OCI-LY7 (cell line): Measurements from ENCODE around the gene SLC5A1. TPM values are rescaled to one million over a fixed set of nuclear protein-coding genes. Genes with fewer than 3 reads are reported as not detected.

Source experiments
- BruUV-seq: library from RNA; stranded (reverse); fragments of 400-500 nt; replicated peaks from 2 replicates; lab custom pipeline; 2021; lab: Mats Ljungman, UMichigan
- CTCF ChIA-PET: fragments of 300-600 bp; sonication (Branson Sonifier 250); formaldehyde crosslinking; loops from one replicate; lab custom pipeline; 2022; ENCODE audit warnings: antibody characterized with exemption; ENCODE audit not compliant: unreplicated experiment; lab: Charles Lee
- POLR2A ChIA-PET: fragments of 300-600 bp; sonication (Branson Sonifier 250); formaldehyde crosslinking; loops from one replicate; lab custom pipeline; 2022; ENCODE audit warnings: antibody characterized with exemption; lab: Charles Lee
- DNase-seq: peaks from one replicate; pipeline ENCODE4 v3.0.0-alpha.2; 2015; ENCODE audit warnings: low spot score
- H2AFZ ChIP-seq: fragments of 200-600 bp; sonication (generic), shearing (Covaris generic); 2 replicates; pipeline ENCODE4 v1.6.1; 2014; ENCODE audit warnings: mild to moderate bottlenecking, antibody characterized with exemption, low read length, moderate library complexity
- H3K27ac ChIP-seq: fragments of 200-600 bp; sonication (generic); 2 replicates; pipeline ENCODE4 v1.5.1; 2014; ENCODE audit warnings: mixed run types, low read depth, mild to moderate bottlenecking, moderate library complexity, low read length, inconsistent platforms; ENCODE audit not compliant: poor library complexity, severe bottlenecking
- H3K36me3 ChIP-seq: fragments of 200-600 bp; sonication (generic); 2 replicates; pipeline ENCODE4 v1.6.1; 2014; ENCODE audit warnings: mild to moderate bottlenecking, antibody characterized with exemption, low read length, moderate library complexity, mixed read lengths; ENCODE audit not compliant: insufficient read depth
- H3K4me1 ChIP-seq: fragments of 200-600 bp; sonication (generic); 2 replicates; pipeline ENCODE4 v1.5.1; 2014; ENCODE audit warnings: mild to moderate bottlenecking, low read length; ENCODE audit not compliant: insufficient read depth, poor library complexity, severe bottlenecking
- H3K4me2 ChIP-seq: fragments of 200-600 bp; sonication (generic); 2 replicates; pipeline ENCODE4 v1.6.1; 2014; ENCODE audit warnings: mild to moderate bottlenecking, low read length
- H3K4me3 ChIP-seq: fragments of 200-600 bp; sonication (generic); 2 replicates; pipeline ENCODE4 v1.5.1; 2014; ENCODE audit warnings: mild to moderate bottlenecking, low read depth, low read length; ENCODE audit not compliant: poor library complexity, severe bottlenecking
- H3K79me2 ChIP-seq: fragments of 200-600 bp; sonication (generic); 2 replicates; pipeline ENCODE4 v1.6.1; 2016; ENCODE audit warnings: low read depth, mild to moderate bottlenecking, low read length, moderate library complexity, mixed read lengths; ENCODE audit not compliant: insufficient read depth
- H3K9me2 ChIP-seq: fragments of 200-600 bp; sonication (generic); 2 replicates; pipeline ENCODE4 v1.6.1; 2016; ENCODE audit warnings: mild to moderate bottlenecking, low read length, mixed read lengths; ENCODE audit not compliant: insufficient read depth
- H3K9me3 ChIP-seq: fragments of 200-600 bp; sonication (generic); 2 replicates; pipeline ENCODE4 v1.6.1; 2014; ENCODE audit warnings: mild to moderate bottlenecking, mixed run types, low read length, mixed read lengths
- H4K20me1 ChIP-seq: fragments of 200-600 bp; sonication (generic); 2 replicates; pipeline ENCODE4 v1.6.1; 2014; ENCODE audit warnings: mild to moderate bottlenecking, antibody characterized with exemption, low read length, moderate library complexity, mixed read lengths; ENCODE audit not compliant: insufficient read depth
- CTCF ChIP-seq: fragments of 200-600 bp; sonication (generic); conservative IDR thresholded peaks from 2 replicates; pipeline ENCODE4 v1.5.1; 2014; ENCODE audit warnings: mild to moderate bottlenecking, antibody characterized with exemption, low read length, moderate library complexity, mixed read lengths
- EZH2phosphoT487 ChIP-seq: fragments of 200-600 bp; sonication (generic); IDR thresholded peaks from 2 replicates; pipeline ENCODE4 v1.6.1; 2018; ENCODE audit warnings: low read depth, borderline replicate concordance, mild to moderate bottlenecking, mixed run types, antibody characterized with exemption, low read length, moderate library complexity, mixed read lengths
- intact Hi-C: fragments of 100-400 bp; cut with micrococcal nuclease; formaldehyde crosslinking; loops from one replicate; pipeline ENCODE4 v1.10.0; 2022; ENCODE audit not compliant: unreplicated experiment
- total RNA-seq, 2 experiments: library from RNA; depleted of rRNA in 1 of 2; stranded (reverse); fragments of >200 nt in 1 of 2; shearing (Covaris generic) in 1 of 2; gene quantifications; 2 replicates each; pipeline ENCODE4 v1.2.3, GENCODE V29; 2014 to 2022

Gene SLC5A1
- total RNA-seq, 2 experiments from 2014 or later, result not detected

GRCh38 chr22:32073823-32074380 is 30.8 kb downstream of the SLC5A1 start:
- Histone ChIP-seq H3K79me2 (no peaks in the 10 kb centered on the region), H3K4me3 (no peak overlapping the region), H3K4me2 (no peak overlapping the region), H4K20me1 (no peaks in the 10 kb centered on the region), H3K9me2 (no peaks in the 10 kb centered on the region), H3K27ac (no peak overlapping the region), H2AFZ (no peak overlapping the region), H3K4me1 (no peaks in the 10 kb centered on the region), H3K36me3 (no peaks in the 10 kb centered on the region), H3K9me3 (no peaks in the 10 kb centered on the region)
- DNase-seq, result no peak
- TF ChIP-seq EZH2phosphoT487 (no peak), CTCF (no peak)
- intact Hi-C loops, result no loop called here
- CTCF ChIA-PET, result no interaction called here
- POLR2A ChIA-PET, result no interaction called here
- BruUV-seq, result no TSS peak

- no peak overlapping the region for H3K4me2 ChIP-seq
- H3K79me2 ChIP-seq, result no peaks in the 10 kb centered on the region
- no peak overlapping the region for H3K4me3 ChIP-seq
- H2AFZ ChIP-seq, result no peak overlapping the region
- H3K9me3 ChIP-seq, result no peaks in the 10 kb centered on the region
- H4K20me1 ChIP-seq, result no peaks in the 10 kb centered on the region
- TF ChIP-seq CTCF (no peak), EZH2phosphoT487 (no peak)
- ChIA-PET POLR2A (no interaction called here), CTCF (no interaction called here)
- intact Hi-C loops, result no loop called here
- no peak overlapping the region for H3K27ac ChIP-seq
- H3K36me3 ChIP-seq, result no peaks in the 10 kb centered on the region
- H3K9me2 ChIP-seq, result no peaks in the 10 kb centered on the region
- BruUV-seq, result no TSS peak
- no peak for DNase-seq
- no peaks in the 10 kb centered on the region for H3K4me1 ChIP-seq
Observed at GRCh38 chr22:32075997-32076760, 33.1 kb downstream of the SLC5A1 start.

DNA sequence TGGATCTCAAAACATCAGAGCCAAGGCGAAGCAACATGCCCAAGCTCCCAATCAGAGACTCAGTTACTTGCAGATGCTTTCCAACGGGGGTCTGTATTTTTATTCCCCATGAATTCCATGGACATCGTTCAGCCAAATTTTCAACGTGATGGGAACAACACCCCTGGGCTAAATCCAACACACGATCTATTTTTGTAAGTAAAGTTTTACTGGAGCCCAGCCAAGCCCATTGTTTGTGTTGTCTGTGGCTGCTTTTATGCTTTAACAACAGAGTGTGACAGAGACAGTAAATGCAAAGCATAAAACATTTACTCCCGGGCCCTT is 33.7 kb downstream of the SLC5A1 start:
- no peak overlapping the region for H3K27ac ChIP-seq
- H2AFZ ChIP-seq, result no peak overlapping the region
- H3K79me2 ChIP-seq, result no peaks in the 10 kb centered on the region
- ChIA-PET CTCF (no interaction called here), POLR2A (no interaction called here)
- H3K9me2 ChIP-seq, result no peaks in the 10 kb centered on the region
- H3K36me3 ChIP-seq, result no peaks in the 10 kb centered on the region
- H3K4me1 ChIP-seq, result no peaks in the 10 kb centered on the region
- TF ChIP-seq EZH2phosphoT487 (no peak), CTCF (no peak)
- no peak overlapping the region for H3K4me2 ChIP-seq
- intact Hi-C loops, result no loop called here
- H4K20me1 ChIP-seq, result no peaks in the 10 kb centered on the region
- no peak for DNase-seq
- no peak overlapping the region for H3K4me3 ChIP-seq
- no peaks in the 10 kb centered on the region for H3K9me3 ChIP-seq
- BruUV-seq, result no TSS peak
